Mesendoderm (in vitro differentiated cells): ENCODE results near the gene RFT1.

ENCODE experiments used
- DNase-seq: peaks from one replicate; pipeline ENCODE4 v3.0.0; 2013
- H2AK5ac ChIP-seq: 2 replicates; pipeline ENCODE4 v1.6.1; 2013; ENCODE audit warnings: low read length, inconsistent platforms
- H2BK120ac ChIP-seq: 2 replicates; pipeline ENCODE4 v1.6.1; 2013; ENCODE audit warnings: low read depth, mild to moderate bottlenecking, low read length, moderate library complexity, mixed read lengths
- H2BK15ac ChIP-seq: replicated peaks from 2 replicates; pipeline ENCODE4 v1.6.1; 2013; ENCODE audit warnings: low read depth, mild to moderate bottlenecking, moderate library complexity
- H2BK5ac ChIP-seq: 2 replicates; pipeline ENCODE4 v1.6.1; 2013; ENCODE audit warnings: low read length, inconsistent platforms
- H3K18ac ChIP-seq: 2 replicates; pipeline ENCODE4 v1.6.1; 2013; ENCODE audit warnings: mild to moderate bottlenecking, low read length, mixed read lengths
- H3K23ac ChIP-seq: one replicate; pipeline ENCODE4 v1.6.1; 2013; ENCODE audit warnings: low read length
- H3K27ac ChIP-seq: 2 replicates; pipeline ENCODE4 v1.5.1; 2013; ENCODE audit warnings: low read depth, mild to moderate bottlenecking, inconsistent platforms, low read length, moderate library complexity
- H3K27me3 ChIP-seq: 2 replicates; pipeline ENCODE4 v1.6.1; 2013; ENCODE audit warnings: low read length, control low read depth, mild to moderate bottlenecking, inconsistent platforms; ENCODE audit not compliant: insufficient read depth, poor library complexity
- H3K36me3 ChIP-seq: 2 replicates; pipeline ENCODE4 v1.6.1; 2013; ENCODE audit warnings: low read length, inconsistent platforms; ENCODE audit not compliant: control insufficient read depth, insufficient read depth
- H3K4ac ChIP-seq: one replicate; pipeline ENCODE4 v1.6.1; 2013; ENCODE audit warnings: low read depth, mild to moderate bottlenecking, low read length, moderate library complexity
- H3K4me1 ChIP-seq: 2 replicates; pipeline ENCODE4 v1.6.1; 2013; ENCODE audit warnings: low read depth, low read length, inconsistent platforms; ENCODE audit not compliant: control insufficient read depth
- H3K4me2 ChIP-seq: 2 replicates; pipeline ENCODE4 v1.6.1; 2013; ENCODE audit warnings: low read length
- H3K4me3 ChIP-seq: 2 replicates; pipeline ENCODE4 v1.5.1; 2013; ENCODE audit warnings: mild to moderate bottlenecking, low read length
- H3K56ac ChIP-seq: one replicate; pipeline ENCODE4 v1.6.1; 2013; ENCODE audit warnings: low read length
- H3K79me1 ChIP-seq: 2 replicates; pipeline ENCODE4 v1.6.1; 2013; ENCODE audit warnings: low read length, inconsistent platforms
- H3K79me2 ChIP-seq: 2 replicates; pipeline ENCODE4 v1.6.1; 2013; ENCODE audit warnings: mild to moderate bottlenecking, low read length; ENCODE audit not compliant: control insufficient read depth, insufficient read depth
- H3K9ac ChIP-seq: 2 replicates; pipeline ENCODE4 v1.6.1; 2013; ENCODE audit warnings: low read length, inconsistent platforms
- H4K5ac ChIP-seq: one replicate; pipeline ENCODE4 v1.6.1; 2013; ENCODE audit warnings: low read length
- H4K8ac ChIP-seq: one replicate; pipeline ENCODE4 v1.6.1; 2013; ENCODE audit warnings: low read depth, mild to moderate bottlenecking, control low read depth, low read length, moderate library complexity
- WGBS: extraction: QIAGEN DNeasy Blood & Tissue Kit; methylation state at CpG from one replicate; pipeline ENCODE4 v1.1.7; 2013; ENCODE audit warnings: low lambda C conversion rate, missing lambda C conversion rate; ENCODE audit not compliant: insufficient coverage; ENCODE audit errors: extremely low coverage; 5-methylcytosine and 5-hydroxymethylcytosine counted together

RFT1 gene

GRCh38 chr3:53042651-53043050 lies 87.6 kb downstream of the RFT1 start:
- H3K27me3 ChIP-seq, result peaks cover 5% of the 10 kb centered on the region
- no peak overlapping the region for H2BK15ac ChIP-seq
- H3K79me1 ChIP-seq, result no peaks in the 10 kb centered on the region
- H2BK120ac ChIP-seq, result no peak overlapping the region
- no peak overlapping the region for H3K18ac ChIP-seq
- H3K27ac ChIP-seq, result no peak overlapping the region
- H4K8ac ChIP-seq, result no peak overlapping the region
- no peak overlapping the region for H4K5ac ChIP-seq
- no peaks in the 10 kb centered on the region for H3K79me2 ChIP-seq
- WGBS, result no CpG with 5 or more reads among the region's 3 CpGs
- no peaks in the 10 kb centered on the region for H3K4me1 ChIP-seq
- H3K36me3 ChIP-seq, result no peaks in the 10 kb centered on the region
- no peak overlapping the region for H3K4ac ChIP-seq
- no peak overlapping the region for H3K4me2 ChIP-seq
- DNase-seq, result no peak
- H2AK5ac ChIP-seq, result no peak overlapping the region
- H3K23ac ChIP-seq, result no peak overlapping the region
- H2BK5ac ChIP-seq, result no peak overlapping the region
- H3K9ac ChIP-seq, result no peak overlapping the region
- no peak overlapping the region for H3K56ac ChIP-seq
- H3K4me3 ChIP-seq, result no peak overlapping the region

GRCh38 chr3:53040351-53040820 lies 89.8 kb downstream of the RFT1 start:
- Histone ChIP-seq H4K5ac (no peak overlapping the region), H3K4me2 (no peak overlapping the region), H3K79me1 (no peaks in the 10 kb centered on the region), H3K79me2 (no peaks in the 10 kb centered on the region), H3K23ac (no peak overlapping the region), H2BK15ac (no peak overlapping the region), H3K4me1 (no peaks in the 10 kb centered on the region), H3K4me3 (no peak overlapping the region), H3K36me3 (no peaks in the 10 kb centered on the region), H3K27ac (no peak overlapping the region), H3K4ac (no peak overlapping the region), H2BK120ac (no peak overlapping the region), H4K8ac (no peak overlapping the region), H3K18ac (no peak overlapping the region), H3K9ac (no peak overlapping the region), H3K56ac (no peak overlapping the region), H2AK5ac (no peak overlapping the region), H3K27me3 (peaks cover 2% of the 10 kb centered on the region), H2BK5ac (no peak overlapping the region)
- peak; percentile 39 for DNase-seq

- no peak overlapping the region for H3K27ac ChIP-seq
- whole genome bisulfite sequencing, result no CpG with 5 or more reads among the region's 2 CpGs
- no peak overlapping the region for H3K18ac ChIP-seq
- H3K4me1 ChIP-seq, result no peaks in the 10 kb centered on the region
- H3K9ac ChIP-seq, result no peak overlapping the region
- H3K56ac ChIP-seq, result no peak overlapping the region
- no peaks in the 10 kb centered on the region for H3K79me2 ChIP-seq
- H2BK120ac ChIP-seq, result no peak overlapping the region
- peaks cover 2% of the 10 kb centered on the region for H3K27me3 ChIP-seq
- no peak overlapping the region for H3K4ac ChIP-seq
- no peak overlapping the region for H2BK5ac ChIP-seq
- H2AK5ac ChIP-seq, result no peak overlapping the region
- no peak overlapping the region for H3K4me3 ChIP-seq
- no peaks in the 10 kb centered on the region for H3K79me1 ChIP-seq
- DNase-seq, result no peak
- no peak overlapping the region for H4K8ac ChIP-seq
- no peak overlapping the region for H3K4me2 ChIP-seq
- no peak overlapping the region for H4K5ac ChIP-seq
- H2BK15ac ChIP-seq, result no peak overlapping the region
- H3K23ac ChIP-seq, result no peak overlapping the region
- H3K36me3 ChIP-seq, result no peaks in the 10 kb centered on the region
Observed at GRCh38 chr3:53039376-53039752, 90.9 kb downstream of the RFT1 start.

GRCh38 chr3:53038679-53039375 lies 91.4 kb downstream of the RFT1 start:
- Histone ChIP-seq H3K79me2 (no peaks in the 10 kb centered on the region), H2BK120ac (no peak overlapping the region), H3K18ac (no peak overlapping the region), H4K5ac (no peak overlapping the region), H2AK5ac (no peak overlapping the region), H3K36me3 (no peaks in the 10 kb centered on the region), H4K8ac (no peak overlapping the region), H3K27ac (no peak overlapping the region), H3K23ac (no peak overlapping the region), H3K4me2 (no peak overlapping the region), H3K4me1 (no peaks in the 10 kb centered on the region), H3K79me1 (no peaks in the 10 kb centered on the region), H3K56ac (no peak overlapping the region), H2BK5ac (no peak overlapping the region), H3K9ac (no peak overlapping the region), H2BK15ac (no peak overlapping the region), H3K4me3 (no peak overlapping the region), H3K27me3 (peaks cover 2% of the 10 kb centered on the region), H3K4ac (no peak overlapping the region)
- WGBS, result no CpG with 5 or more reads among the region's 5 CpGs
- DNase-seq, result no peak
